Measurements from ENCODE around the gene ZFYVE19. TPM values are rescaled to one million over a fixed set of nuclear protein-coding genes. Genes with fewer than 3 reads are reported as not detected.

ZFYVE19 gene
- total RNA-seq, 2 experiments from 2014 or later = 22.8 to 29.3 TPM

DNA sequence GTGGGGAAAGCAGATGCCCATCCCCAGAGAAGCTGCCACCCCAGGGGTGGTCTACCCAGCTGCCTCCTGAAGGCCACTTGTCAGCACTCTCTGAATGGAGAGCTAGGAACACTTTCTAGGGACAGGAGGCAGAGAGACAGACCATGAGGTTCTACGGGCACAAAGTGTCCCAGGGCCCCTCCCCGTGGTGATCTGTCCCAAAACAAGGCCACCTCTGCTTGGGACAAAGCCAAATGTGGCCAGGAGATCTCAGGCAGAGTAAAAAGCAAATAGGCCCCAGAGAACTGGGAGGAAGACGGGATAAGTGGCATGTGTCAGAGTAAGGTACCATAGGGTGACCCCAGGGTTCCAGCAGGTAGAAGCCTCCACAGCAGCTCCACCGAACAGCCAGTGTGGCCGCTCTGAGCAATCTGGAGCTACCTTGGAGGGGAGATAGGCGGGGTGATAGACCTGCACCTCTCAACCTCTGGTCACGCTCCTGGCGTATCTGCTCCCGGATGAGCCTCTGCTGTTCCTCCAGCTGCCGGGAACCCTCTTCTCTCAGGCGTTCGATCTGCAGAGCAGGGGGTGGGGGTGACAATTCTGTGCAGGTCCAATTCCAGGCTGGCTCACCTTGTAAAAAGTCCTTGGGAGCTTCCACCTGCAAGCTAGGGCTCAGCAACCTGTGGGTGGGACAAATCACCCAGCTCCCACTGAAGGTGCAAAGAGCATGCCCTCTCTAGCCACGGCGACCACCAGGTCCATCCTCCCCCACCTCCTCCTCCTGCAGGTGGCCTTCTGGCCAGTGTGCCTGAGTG, 31.0 kb upstream of the ZFYVE19 start:
- ChIA-PET POLR2A (no interaction called here), CTCF (ENCODE audit: unreplicated experiment) (interaction anchor here (0.8 kb wide), 1 partner anchor 12 kb away, joined by 3 read pairs; the partner anchor contains the start of gene GCHFR)
- TF ChIP-seq, protein P1, sequence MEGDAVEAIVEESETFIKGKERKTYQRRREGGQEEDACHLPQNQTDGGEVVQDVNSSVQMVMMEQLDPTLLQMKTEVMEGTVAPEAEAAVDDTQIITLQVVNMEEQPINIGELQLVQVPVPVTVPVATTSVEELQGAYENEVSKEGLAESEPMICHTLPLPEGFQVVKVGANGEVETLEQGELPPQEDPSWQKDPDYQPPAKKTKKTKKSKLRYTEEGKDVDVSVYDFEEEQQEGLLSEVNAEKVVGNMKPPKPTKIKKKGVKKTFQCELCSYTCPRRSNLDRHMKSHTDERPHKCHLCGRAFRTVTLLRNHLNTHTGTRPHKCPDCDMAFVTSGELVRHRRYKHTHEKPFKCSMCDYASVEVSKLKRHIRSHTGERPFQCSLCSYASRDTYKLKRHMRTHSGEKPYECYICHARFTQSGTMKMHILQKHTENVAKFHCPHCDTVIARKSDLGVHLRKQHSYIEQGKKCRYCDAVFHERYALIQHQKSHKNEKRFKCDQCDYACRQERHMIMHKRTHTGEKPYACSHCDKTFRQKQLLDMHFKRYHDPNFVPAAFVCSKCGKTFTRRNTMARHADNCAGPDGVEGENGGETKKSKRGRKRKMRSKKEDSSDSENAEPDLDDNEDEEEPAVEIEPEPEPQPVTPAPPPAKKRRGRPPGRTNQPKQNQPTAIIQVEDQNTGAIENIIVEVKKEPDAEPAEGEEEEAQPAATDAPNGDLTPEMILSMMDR (conservative IDR thresholded peaks at IDR 0.05; ENCODE audit: low read length) = no peak
- no peak for TF ChIP-seq EZH2phosphoT487 (IDR thresholded peaks at IDR 0.05; ENCODE audit: borderline replicate concordance, low read depth, low read length)
- no peak overlapping the region for H3K4me2 ChIP-seq (ENCODE audit: low read length)
- H3K4me3 ChIP-seq (ENCODE audit: low read depth, low read length, poor library complexity, severe bottlenecking) = no peak overlapping the region
- H3K4me1 ChIP-seq (ENCODE audit: insufficient read depth, low read length, poor library complexity, severe bottlenecking) = peaks cover 6% of the 10 kb centered on the region
- no peak overlapping the region for H3K27ac ChIP-seq (ENCODE audit: low read depth, low read length, poor library complexity, severe bottlenecking)
- no peaks in the 10 kb centered on the region for H3K9me2 ChIP-seq (ENCODE audit: insufficient read depth, low read length)
- no peaks in the 10 kb centered on the region for H3K9me3 ChIP-seq (ENCODE audit: low read length)
- no peak overlapping the region for H2AFZ ChIP-seq (ENCODE audit: low read length)
- BruUV-seq (replicated peaks) = no TSS peak
- no peak for DNase-seq (ENCODE audit: low spot score)
- intact Hi-C loops (cut with micrococcal nuclease; ENCODE audit: unreplicated experiment) = no loop called here
- H3K79me2 ChIP-seq (ENCODE audit: insufficient read depth, low read depth, low read length) = no peaks in the 10 kb centered on the region
- no peaks in the 10 kb centered on the region for H4K20me1 ChIP-seq (ENCODE audit: insufficient read depth, low read length)
- peaks cover 69% of the 10 kb centered on the region for H3K36me3 ChIP-seq (ENCODE audit: insufficient read depth, low read length)

- no peaks in the 10 kb centered on the region for H3K4me1 ChIP-seq (ENCODE audit: insufficient read depth, low read length, poor library complexity, severe bottlenecking)
- no peak for TF ChIP-seq EZH2phosphoT487 (IDR thresholded peaks at IDR 0.05; ENCODE audit: borderline replicate concordance, low read depth, low read length)
- TF ChIP-seq, protein P1 (conservative IDR thresholded peaks at IDR 0.05; ENCODE audit: low read length) = no peak
- no peaks in the 10 kb centered on the region for H3K9me2 ChIP-seq (ENCODE audit: insufficient read depth, low read length)
- H3K4me2 ChIP-seq (ENCODE audit: low read length) = no peak overlapping the region
- CTCF ChIA-PET (ENCODE audit: unreplicated experiment) = interaction anchor here (0.8 kb wide), 1 partner anchor 13 kb away, joined by 3 read pairs; the partner anchor contains the start of gene GCHFR
- no peaks in the 10 kb centered on the region for H3K79me2 ChIP-seq (ENCODE audit: insufficient read depth, low read depth, low read length)
- POLR2A ChIA-PET = no interaction called here
- intact Hi-C loops (cut with micrococcal nuclease; ENCODE audit: unreplicated experiment) = no loop called here
- no peaks in the 10 kb centered on the region for H3K9me3 ChIP-seq (ENCODE audit: low read length)
- BruUV-seq (replicated peaks) = no TSS peak
- H3K27ac ChIP-seq (ENCODE audit: low read depth, low read length, poor library complexity, severe bottlenecking) = no peak overlapping the region
- no peak overlapping the region for H2AFZ ChIP-seq (ENCODE audit: low read length)
- peaks cover 65% of the 10 kb centered on the region for H3K36me3 ChIP-seq (ENCODE audit: insufficient read depth, low read length)
- DNase-seq (ENCODE audit: low spot score) = no peak
- no peak overlapping the region for H3K4me3 ChIP-seq (ENCODE audit: low read depth, low read length, poor library complexity, severe bottlenecking)
- no peaks in the 10 kb centered on the region for H4K20me1 ChIP-seq (ENCODE audit: insufficient read depth, low read length)
Measured at GRCh38 chr15:40776537-40777141, 30.2 kb upstream of the ZFYVE19 start.

Measured in OCI-LY7 (cell line).